Measurements from ENCODE around the gene SHROOM4.

GRCh38 chrX:50680990-50681389 lies 133.0 kb downstream of the SHROOM4 start:
- TF ChIP-seq CTCF (IDR thresholded peaks at IDR 0.05) (peak; percentile 23; the same call in 1 of the 2 replicates), POLR2AphosphoS5 (IDR thresholded peaks at IDR 0.05; ENCODE audit: low read depth, low read length) (no peak), REST (IDR thresholded peaks at IDR 0.05; ENCODE audit: insufficient read depth in 1 of 2, low read depth in 2 of 2, low read length in 1 of 2) (no peak), SIN3A (IDR thresholded peaks at IDR 0.05; ENCODE audit: borderline replicate concordance, insufficient read depth, low read depth, low read length) (no peak), TCF7L2 (IDR thresholded peaks at IDR 0.05; ENCODE audit: low read depth, low read length) (no peak)

Data from Panc1 (cell line).